Skeletal muscle satellite cell (primary cell): ENCODE data around the gene MANEA.
"Not testable (repeated sequence)": the region's sequence is repeated elsewhere in the genome, so short reads cannot be mapped to it uniquely, and the experiment has no call there.

Experiments used
- H3K27me3 ChIP-seq: 2 replicates; pipeline ENCODE4 v1.7.0; 2013; ENCODE audit warnings: low read length; ENCODE audit not compliant: control insufficient read depth, insufficient read depth
- H3K36me3 ChIP-seq: 2 replicates; pipeline ENCODE4 v1.7.0; 2013; ENCODE audit warnings: mild to moderate bottlenecking, control low read depth, low read length; ENCODE audit not compliant: insufficient read depth
- H3K4me1 ChIP-seq: 2 replicates; pipeline ENCODE4 v1.7.0; 2013; ENCODE audit warnings: low read length; ENCODE audit not compliant: control insufficient read depth, insufficient read depth
- H3K4me2 ChIP-seq: 2 replicates; pipeline ENCODE4 v1.7.0; 2013; ENCODE audit warnings: mild to moderate bottlenecking, low read length
- H3K4me3 ChIP-seq: 2 replicates; pipeline ENCODE4 v1.7.0; 2013; ENCODE audit warnings: low read length
- H3K9ac ChIP-seq: 2 replicates; pipeline ENCODE4 v1.7.0; 2013; ENCODE audit warnings: mild to moderate bottlenecking, low read depth, low read length, moderate library complexity
- H3K9me3 ChIP-seq: replicated peaks from 2 replicates; pipeline ENCODE4 v1.7.0; 2013; ENCODE audit warnings: mild to moderate bottlenecking, control low read depth, low read length

The MANEA gene

GRCh38 chr6:95551678-95552324 lies 25.5 kb upstream of the MANEA start:
- Histone ChIP-seq H3K4me1 (no peaks in the 10 kb centered on the region), H3K9ac (no peak overlapping the region), H3K4me2 (no peak overlapping the region), H3K36me3 (no peaks in the 10 kb centered on the region), H3K9me3 (no peaks in the 10 kb centered on the region), H3K4me3 (no peak overlapping the region), H3K27me3 (no peaks in the 10 kb centered on the region)

- Histone ChIP-seq H3K4me1 (no peaks in the 10 kb centered on the region), H3K4me2 (no peak overlapping the region), H3K9me3 (no peaks in the 10 kb centered on the region), H3K9ac (no peak overlapping the region), H3K36me3 (no peaks in the 10 kb centered on the region), H3K27me3 (no peaks in the 10 kb centered on the region), H3K4me3 (no peak overlapping the region)
Measured at GRCh38 chr6:95553880-95554279, 23.5 kb upstream of the MANEA start.

GRCh38 chr6:95560956-95561355 lies 16.4 kb upstream of the MANEA start:
- H3K4me3 ChIP-seq, H3K9me3 ChIP-seq, H3K4me2 ChIP-seq, H3K27me3 ChIP-seq, H3K36me3 ChIP-seq, H3K9ac ChIP-seq, H3K4me1 ChIP-seq: not testable (repeated sequence)

GRCh38 chr6:95569560-95569959 lies 7.8 kb upstream of the MANEA start:
- no peak overlapping the region for H3K9ac ChIP-seq
- no peak overlapping the region for H3K4me2 ChIP-seq

GRCh38 chr6:95572098-95572497 lies 5.2 kb upstream of the MANEA start:
- H3K9me3 ChIP-seq = no peaks in the 10 kb centered on the region
- H3K4me2 ChIP-seq = no peak overlapping the region
- no peak overlapping the region for H3K9ac ChIP-seq
- no peaks in the 10 kb centered on the region for H3K36me3 ChIP-seq
- H3K4me3 ChIP-seq = no peak overlapping the region
- peaks cover 8% of the 10 kb centered on the region for H3K4me1 ChIP-seq
- no peaks in the 10 kb centered on the region for H3K27me3 ChIP-seq

More at GRCh38 chr6:95569560-95569959, 7.8 kb upstream of the MANEA start:
- no peaks in the 10 kb centered on the region for H3K9me3 ChIP-seq
- H3K4me3 ChIP-seq = no peak overlapping the region
- no peaks in the 10 kb centered on the region for H3K4me1 ChIP-seq
- H3K27me3 ChIP-seq = no peaks in the 10 kb centered on the region
- H3K36me3 ChIP-seq = no peaks in the 10 kb centered on the region

GRCh38 chr6:95574811-95575210 lies 2.5 kb upstream of the MANEA start:
- Histone ChIP-seq H3K4me1 (peaks cover 13% of the 10 kb centered on the region), H3K27me3 (no peaks in the 10 kb centered on the region), H3K9ac (no peak overlapping the region), H3K4me3 (peak overlapping the region; percentile 85), H3K4me2 (peak overlapping the region; percentile 80), H3K9me3 (no peaks in the 10 kb centered on the region), H3K36me3 (no peaks in the 10 kb centered on the region)

GRCh38 chr6:95576218-95576997 lies 927 bp upstream of the MANEA start:
- peaks cover 13% of the 10 kb centered on the region for H3K4me1 ChIP-seq
- H3K9me3 ChIP-seq = no peaks in the 10 kb centered on the region
- peak overlapping the region; percentile 90 for H3K9ac ChIP-seq
- peak overlapping the region; percentile 80 for H3K4me2 ChIP-seq
- H3K27me3 ChIP-seq = no peaks in the 10 kb centered on the region
- peak overlapping the region; percentile 85 for H3K4me3 ChIP-seq
- no peaks in the 10 kb centered on the region for H3K36me3 ChIP-seq

GRCh38 chr6:95576998-95577303 lies 384 bp upstream of the MANEA start:
- Histone ChIP-seq H3K9me3 (no peaks in the 10 kb centered on the region), H3K36me3 (no peaks in the 10 kb centered on the region), H3K27me3 (no peaks in the 10 kb centered on the region), H3K4me1 (peaks cover 13% of the 10 kb centered on the region), H3K9ac (peak overlapping the region; percentile 90), H3K4me3 (peak overlapping the region; percentile 85), H3K4me2 (peak overlapping the region; percentile 80)

GRCh38 chr6:95578106-95578410 lies 723 bp downstream of the MANEA start:
- Histone ChIP-seq H3K4me2 (peak overlapping the region; percentile 80), H3K27me3 (no peaks in the 10 kb centered on the region), H3K36me3 (no peaks in the 10 kb centered on the region), H3K9ac (peak overlapping the region; percentile 90), H3K4me3 (peak overlapping the region; percentile 85), H3K4me1 (peaks cover 13% of the 10 kb centered on the region), H3K9me3 (no peaks in the 10 kb centered on the region)

- H3K4me1 ChIP-seq = peaks cover 5% of the 10 kb centered on the region
- no peak overlapping the region for H3K4me2 ChIP-seq
Measured at GRCh38 chr6:95581073-95581472, 3.7 kb downstream of the MANEA start.

GRCh38 chr6:95584226-95584625 lies 6.9 kb downstream of the MANEA start:
- not testable (repeated sequence) for H3K27me3 ChIP-seq, H3K4me3 ChIP-seq, H3K4me2 ChIP-seq, H3K4me1 ChIP-seq, H3K9me3 ChIP-seq, H3K9ac ChIP-seq, H3K36me3 ChIP-seq

More at GRCh38 chr6:95581073-95581472, 3.7 kb downstream of the MANEA start:
- no peaks in the 10 kb centered on the region for H3K36me3 ChIP-seq
- H3K4me3 ChIP-seq = no peak overlapping the region
- H3K27me3 ChIP-seq = no peaks in the 10 kb centered on the region
- H3K9ac ChIP-seq = no peak overlapping the region
- H3K9me3 ChIP-seq = no peaks in the 10 kb centered on the region

GRCh38 chr6:95587989-95588388 lies 10.7 kb downstream of the MANEA start:
- H3K36me3 ChIP-seq = no peaks in the 10 kb centered on the region
- H3K9ac ChIP-seq = no peak overlapping the region
- H3K4me2 ChIP-seq = no peak overlapping the region
- H3K4me3 ChIP-seq = no peak overlapping the region
- no peaks in the 10 kb centered on the region for H3K4me1 ChIP-seq
- no peaks in the 10 kb centered on the region for H3K27me3 ChIP-seq
- H3K9me3 ChIP-seq = no peaks in the 10 kb centered on the region
